Ovary (tissue), 3 donors: ENCODE measurements around the gene ABCC1.

ENCODE experiments used
- CTCF ChIP-seq, 3 donors: fragments of 450-650 bp in 2 of 3; fragments of 200-600 bp in 1 of 3; IDR thresholded peaks; one replicate each; pipeline versions ENCODE4 v1.5.1 to v1.8.0; 2016 to 2022; ENCODE audit warnings: antibody characterized with exemption in 3 of 3, mild to moderate bottlenecking in 1 of 3
- POLR2A ChIP-seq: fragments of 450-650 bp; IDR thresholded peaks from one replicate; pipeline ENCODE4 v1.6.1; 2017; ENCODE audit warnings: antibody characterized with exemption, mild to moderate bottlenecking, moderate library complexity
- donor health status: DM: no; HTN: no; CAD: no.

DNA sequence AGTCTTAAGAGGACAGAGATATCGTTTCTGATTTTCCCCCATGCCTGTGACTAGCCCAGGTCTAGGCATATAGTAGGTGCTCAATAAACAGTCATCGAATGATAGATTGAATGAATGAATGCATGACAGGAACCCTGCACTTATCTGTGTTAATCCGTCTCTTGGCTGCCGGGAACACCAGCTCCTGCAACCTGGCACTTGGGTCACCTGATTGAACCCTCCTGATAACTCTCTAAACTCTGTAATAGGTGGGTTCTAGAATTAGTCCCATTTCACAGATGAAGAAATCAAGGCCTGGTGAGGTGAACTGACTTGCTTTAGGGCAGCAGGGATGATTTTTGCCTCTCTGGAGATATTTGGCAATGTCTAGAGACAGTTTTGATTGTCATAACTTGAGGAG, 43.7 kb downstream of the ABCC1 start:
- TF ChIP-seq CTCF (IDR thresholded peaks at IDR 0.05) (no peak), POLR2A (no peak)
